Endometrial microvascular endothelial cells (primary cell): ENCODE measurements around the gene SLC6A1. TPM values are rescaled to one million over a fixed set of nuclear protein-coding genes. Genes with fewer than 3 reads are reported as not detected.

Experiments used
- in situ Hi-C: cut with HindIII; loops from 2 replicates; pipeline ENCODE4 v1.10.0; 2017; ENCODE audit warnings: low sequenced_read_pairs, low pct_unique_long_range_greater_than_20kb; ENCODE audit errors: inconsistent ontology term
- total RNA-seq: library from RNA; depleted of rRNA; stranded (reverse); fragments of >200 nt; gene quantifications from one replicate; pipeline ENCODE4 v1.2.3, GENCODE V29; 2015; ENCODE audit errors: inconsistent ontology term

The SLC6A1 gene
- total RNA-seq, 1 donor from 2014 or later, result not detected

- in situ Hi-C loops, result no loop called here
Measured at GRCh38 chr3:11005686-11006256, 13.2 kb downstream of the SLC6A1 start.

GRCh38 chr3:11006986-11007933, 14.7 kb downstream of the SLC6A1 start:
- in situ Hi-C loops, result no loop called here

GRCh38 chr3:11009898-11010297, 17.4 kb downstream of the SLC6A1 start:
- in situ Hi-C loops, result no loop called here

- in situ Hi-C loops, result no loop called here
Measured at GRCh38 chr3:11010426-11011165, 18.0 kb downstream of the SLC6A1 start.

DNA sequence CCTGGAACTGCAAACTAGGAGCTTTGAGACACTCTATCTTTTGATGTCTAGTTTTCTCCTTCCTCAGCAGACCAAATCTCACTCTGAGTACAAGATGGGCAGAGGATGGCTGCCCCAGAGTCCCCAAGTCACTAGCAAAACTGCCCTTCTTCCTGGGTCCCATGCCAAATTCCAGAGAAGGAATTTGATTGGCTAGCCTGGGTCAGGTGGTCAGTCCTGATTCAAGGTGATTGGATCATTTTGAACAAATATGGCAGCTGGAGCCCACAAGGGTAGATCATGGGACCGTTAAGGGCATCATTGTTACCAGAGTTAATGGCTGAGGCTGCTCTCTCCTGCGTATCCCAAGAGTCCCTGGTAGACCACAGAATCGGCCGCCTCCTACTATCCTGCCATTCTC, 21.7 kb downstream of the SLC6A1 start:
- in situ Hi-C loops, result no loop called here

- in situ Hi-C loops, result no loop called here
Measured at GRCh38 chr3:11014752-11015151, 22.2 kb downstream of the SLC6A1 start.

- in situ Hi-C loops, result no loop called here
Measured at GRCh38 chr3:11015369-11015768, 22.8 kb downstream of the SLC6A1 start.

GRCh38 chr3:11016727-11017126, 24.2 kb downstream of the SLC6A1 start:
- in situ Hi-C loops, result no loop called here

GRCh38 chr3:11019116-11019819, 26.7 kb downstream of the SLC6A1 start:
- in situ Hi-C loops, result no loop called here

GRCh38 chr3:11020764-11021163, 28.2 kb downstream of the SLC6A1 start:
- in situ Hi-C loops, result no loop called here

- in situ Hi-C loops, result no loop called here
Measured at GRCh38 chr3:11021611-11022011, 29.1 kb downstream of the SLC6A1 start.

- in situ Hi-C loops, result no loop called here
Measured at GRCh38 chr3:11022115-11022514, 29.6 kb downstream of the SLC6A1 start.

- in situ Hi-C loops, result no loop called here
Measured at GRCh38 chr3:11024181-11024580, 31.6 kb downstream of the SLC6A1 start.

DNA sequence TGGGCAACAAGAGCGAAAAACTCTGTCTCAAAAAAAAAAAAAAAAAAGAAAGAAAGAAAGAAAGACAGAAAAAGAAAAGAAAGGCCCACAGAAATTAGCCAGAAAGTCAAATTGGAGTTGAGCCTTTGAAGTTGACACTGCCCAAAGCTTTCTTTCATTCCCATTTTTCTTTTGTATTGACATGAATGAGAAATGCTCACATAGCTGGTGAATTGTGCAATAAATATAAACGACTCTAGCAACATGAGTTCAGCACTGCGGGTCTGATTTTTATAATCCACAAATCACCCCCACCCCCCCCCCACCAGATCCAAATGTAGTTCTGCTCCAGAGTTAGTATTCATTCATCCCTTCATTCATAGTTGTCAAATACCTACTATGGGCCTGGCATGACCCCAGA, 37.4 kb downstream of the SLC6A1 start:
- in situ Hi-C loops, result no loop called here

- in situ Hi-C loops, result no loop called here
Measured at GRCh38 chr3:11033871-11034270, 41.3 kb downstream of the SLC6A1 start.

- in situ Hi-C loops, result no loop called here
Measured at GRCh38 chr3:11034309-11034985, 41.9 kb downstream of the SLC6A1 start.

- in situ Hi-C loops, result no loop called here
Measured at GRCh38 chr3:11035757-11036505, 43.4 kb downstream of the SLC6A1 start.
